ENCODE results near the gene ELK3. TPM values are rescaled to one million over a fixed set of nuclear protein-coding genes. Genes with fewer than 3 reads are reported as not detected.

The ELK3 gene
- total and polyA plus RNA-seq, 8 donors, result 2.9 to 12.9 (median 6.1) TPM

GRCh38 chr12:96285158-96285557, 91.0 kb downstream of the ELK3 start:
- intact Hi-C loops (cut with DNase I), result no loop called here
- Histone ChIP-seq H3K9me3 (no peaks in the 10 kb centered on the region), H3K36me3 (peaks cover 0 to 32% (median 23%) of the 10 kb centered on the region in 3 donors), H3K4me1 (no peaks in the 10 kb centered on the region), H3K27me3 (no peaks in the 10 kb centered on the region), H3K4me3 (no peak overlapping the region), H3K27ac (no peak overlapping the region)
- no peak for TF ChIP-seq CTCF (IDR thresholded peaks at IDR 0.05)
- ATAC-seq (no peak), DNase-seq (no peak), FAIRE-seq (no peak)

DNA sequence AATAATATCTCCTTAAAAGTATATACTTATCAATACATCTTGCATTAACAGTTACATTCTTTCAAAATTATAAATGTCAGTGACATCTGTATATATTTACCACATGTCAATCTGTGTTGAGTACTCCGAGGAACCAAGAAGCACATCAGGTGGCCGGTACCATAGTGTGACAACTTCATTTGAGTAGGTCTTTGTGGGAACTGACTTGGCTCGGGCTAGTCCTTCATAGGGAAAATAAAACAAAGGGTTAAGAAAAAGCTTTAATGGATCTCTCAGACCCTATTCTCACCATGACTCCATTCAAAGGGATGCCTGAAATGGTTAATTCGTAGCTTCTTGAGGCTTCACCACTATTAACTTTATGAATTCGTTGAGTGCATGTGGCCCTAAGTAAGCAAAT, 94.9 kb downstream of the ELK3 start:
- no peak for TF ChIP-seq CTCF (IDR thresholded peaks at IDR 0.05)
- WGBS, 2 donors, result 76 to 89% methylated on average over 5 of the region's 5 CpGs
- ATAC-seq (no peak), DNase-seq (no peak), FAIRE-seq (no peak)
- H3K4me1 ChIP-seq, result no peaks in the 10 kb centered on the region
- H3K27ac ChIP-seq, result no peak overlapping the region
- intact Hi-C loops (cut with DNase I), result no loop called here
- no peaks in the 10 kb centered on the region for H3K9me3 ChIP-seq
- H3K36me3 ChIP-seq, result peaks cover 0 to 28% (median 19%) of the 10 kb centered on the region in 3 donors
- no peak overlapping the region for H3K4me3 ChIP-seq
- no peaks in the 10 kb centered on the region for H3K27me3 ChIP-seq

GRCh38 chr12:96293093-96293492, 98.9 kb downstream of the ELK3 start:
- intact Hi-C loops (cut with DNase I), result no loop called here
- DNase-seq (no peak), ATAC-seq (no peak), FAIRE-seq (no peak)
- H3K4me1 ChIP-seq, result no peaks in the 10 kb centered on the region
- 97 to 98% methylated on average over 2 of the region's 2 CpGs for WGBS, 2 donors
- no peak overlapping the region for H3K27ac ChIP-seq
- H3K4me3 ChIP-seq, result no peak overlapping the region
- no peaks in the 10 kb centered on the region for H3K9me3 ChIP-seq
- no peak for TF ChIP-seq CTCF (IDR thresholded peaks at IDR 0.05)
- H3K36me3 ChIP-seq, result peaks cover 0 to 10% (median 7%) of the 10 kb centered on the region in 3 donors
- no peaks in the 10 kb centered on the region for H3K27me3 ChIP-seq

GRCh38 chr12:96294831-96295230, 100.7 kb downstream of the ELK3 start:
- FAIRE-seq (no peak), ATAC-seq (no peak), DNase-seq (no peak)
- no peak overlapping the region for H3K27ac ChIP-seq
- no peaks in the 10 kb centered on the region for H3K27me3 ChIP-seq
- no peaks in the 10 kb centered on the region for H3K36me3 ChIP-seq
- H3K4me1 ChIP-seq, result no peaks in the 10 kb centered on the region
- no peaks in the 10 kb centered on the region for H3K9me3 ChIP-seq
- 80 to 82% methylated on average over 3 of the region's 3 CpGs for WGBS, 2 donors
- TF ChIP-seq CTCF (IDR thresholded peaks at IDR 0.05), result no peak
- H3K4me3 ChIP-seq, result no peak overlapping the region
- intact Hi-C loops (cut with DNase I), result no loop called here

DNA sequence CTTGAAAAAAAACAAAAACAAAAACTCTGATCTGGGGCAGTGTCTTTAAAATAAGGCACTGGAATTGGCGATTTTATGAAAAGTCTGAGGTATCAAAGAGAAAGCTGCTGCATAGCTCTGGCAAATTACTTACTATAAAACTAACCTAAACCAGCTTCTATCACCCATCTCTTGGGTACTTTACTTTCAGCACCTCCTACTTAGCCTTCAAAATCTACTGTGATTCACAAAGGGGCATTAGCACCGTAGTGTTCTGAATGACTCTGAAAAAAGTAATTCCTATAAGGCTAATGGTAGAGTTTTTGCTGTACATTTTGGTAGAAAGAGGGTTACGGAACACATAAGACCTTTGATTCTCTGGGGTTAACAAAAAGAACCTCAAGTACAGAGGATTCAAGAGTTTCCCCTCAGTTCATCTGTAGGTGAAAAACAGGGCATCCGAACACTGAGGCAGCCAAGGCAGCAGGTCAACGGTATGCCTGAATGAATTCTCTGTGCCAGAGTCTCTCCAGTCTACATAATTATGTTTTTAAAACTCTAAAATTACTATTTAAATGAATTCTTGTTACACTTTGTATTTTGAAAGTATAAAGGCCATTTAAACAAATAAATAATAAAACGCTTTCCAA, 101.5 kb downstream of the ELK3 start:
- DNase-seq (no peak), FAIRE-seq (no peak), ATAC-seq (no peak)
- WGBS, 2 donors, result 93 to 96% methylated on average over 6 of the region's 6 CpGs
- no peaks in the 10 kb centered on the region for H3K27me3 ChIP-seq
- no peak for TF ChIP-seq CTCF (IDR thresholded peaks at IDR 0.05)
- no peak overlapping the region for H3K4me3 ChIP-seq
- H3K36me3 ChIP-seq, result no peaks in the 10 kb centered on the region
- H3K4me1 ChIP-seq, result no peaks in the 10 kb centered on the region
- intact Hi-C loops (cut with DNase I), result no loop called here
- no peaks in the 10 kb centered on the region for H3K9me3 ChIP-seq
- H3K27ac ChIP-seq, result no peak overlapping the region

Measured in pancreas (tissue), 10 donors.